Testis (tissue), 2 donors: Measurements from ENCODE around the gene KIAA0753.
A peak's percentile ranks its signal among the peaks of the same experiment; 100 is the strongest.

Experiments
- POLR2A ChIP-seq: fragments of 450-650 bp; IDR thresholded peaks from one replicate; pipeline ENCODE4 v1.6.1; 2017; ENCODE audit warnings: antibody characterized with exemption, mild to moderate bottlenecking, moderate library complexity
- TF ChIP-seq, protein P1 (sequence below), 3 experiments: fragments of 450-650 bp in 2 of 3; fragments of 200-600 bp in 1 of 3; sonication (generic) in 1 of 3; IDR thresholded peaks; one replicate each; pipeline ENCODE4 v1.5.1; 2016 to 2019; ENCODE audit warnings: antibody characterized with exemption in 3 of 3, mild to moderate bottlenecking in 2 of 3, moderate library complexity in 1 of 3

DNA sequence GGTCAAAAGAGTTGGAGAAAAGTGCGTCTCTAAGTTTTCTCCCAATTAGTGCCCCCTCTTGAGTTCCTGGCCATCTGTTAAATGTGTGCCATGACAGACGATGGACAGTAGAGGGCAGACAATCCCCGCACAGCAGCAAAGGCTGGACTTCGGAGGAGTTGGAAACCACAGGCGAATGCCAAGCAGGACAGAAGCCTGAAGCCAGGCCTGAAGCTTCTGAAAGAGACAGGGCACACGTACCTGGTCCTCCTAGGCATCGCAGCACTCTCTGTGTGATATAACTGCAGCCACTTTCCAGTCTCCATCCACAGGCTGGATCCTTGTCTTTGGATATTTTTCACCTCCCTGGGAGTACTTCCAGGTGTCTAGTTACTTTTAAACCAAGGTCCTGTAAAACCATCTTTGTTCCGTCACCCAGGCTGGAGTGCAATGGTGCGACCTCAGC, 25.6 kb upstream of the KIAA0753 start:
- TF ChIP-seq, protein P1, sequence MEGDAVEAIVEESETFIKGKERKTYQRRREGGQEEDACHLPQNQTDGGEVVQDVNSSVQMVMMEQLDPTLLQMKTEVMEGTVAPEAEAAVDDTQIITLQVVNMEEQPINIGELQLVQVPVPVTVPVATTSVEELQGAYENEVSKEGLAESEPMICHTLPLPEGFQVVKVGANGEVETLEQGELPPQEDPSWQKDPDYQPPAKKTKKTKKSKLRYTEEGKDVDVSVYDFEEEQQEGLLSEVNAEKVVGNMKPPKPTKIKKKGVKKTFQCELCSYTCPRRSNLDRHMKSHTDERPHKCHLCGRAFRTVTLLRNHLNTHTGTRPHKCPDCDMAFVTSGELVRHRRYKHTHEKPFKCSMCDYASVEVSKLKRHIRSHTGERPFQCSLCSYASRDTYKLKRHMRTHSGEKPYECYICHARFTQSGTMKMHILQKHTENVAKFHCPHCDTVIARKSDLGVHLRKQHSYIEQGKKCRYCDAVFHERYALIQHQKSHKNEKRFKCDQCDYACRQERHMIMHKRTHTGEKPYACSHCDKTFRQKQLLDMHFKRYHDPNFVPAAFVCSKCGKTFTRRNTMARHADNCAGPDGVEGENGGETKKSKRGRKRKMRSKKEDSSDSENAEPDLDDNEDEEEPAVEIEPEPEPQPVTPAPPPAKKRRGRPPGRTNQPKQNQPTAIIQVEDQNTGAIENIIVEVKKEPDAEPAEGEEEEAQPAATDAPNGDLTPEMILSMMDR (IDR thresholded peaks at IDR 0.05): peak; percentile 63 to 85 (median 81)
- no peak for TF ChIP-seq POLR2A
